Effector memory CD4-positive, alpha-beta T cell (primary cell): ENCODE results near the gene TMEM100.

Experiments used
- DNase-seq, 3 donors: peaks; one replicate each; pipeline ENCODE4 v3.0.0-alpha.2; 2020
- H3K27ac ChIP-seq: 2 replicates; pipeline ENCODE4 v1.7.0; 2013; ENCODE audit warnings: mild to moderate bottlenecking, low read length, moderate library complexity; ENCODE audit not compliant: insufficient read depth, poor library complexity, severe bottlenecking
- H3K27me3 ChIP-seq: replicated peaks from 2 replicates; pipeline ENCODE4 v1.7.0; 2013; ENCODE audit warnings: mild to moderate bottlenecking, low read length; ENCODE audit not compliant: insufficient read depth, control insufficient read depth, poor library complexity, severe bottlenecking
- H3K36me3 ChIP-seq: 2 replicates; pipeline ENCODE4 v1.7.0; 2013; ENCODE audit warnings: mild to moderate bottlenecking, low read length, moderate library complexity; ENCODE audit not compliant: control insufficient read depth, insufficient read depth
- H3K4me1 ChIP-seq: 2 replicates; pipeline ENCODE4 v1.7.0; 2013; ENCODE audit warnings: low read length, mild to moderate bottlenecking; ENCODE audit not compliant: control insufficient read depth, insufficient read depth, poor library complexity, severe bottlenecking
- H3K4me3 ChIP-seq: 2 replicates; pipeline ENCODE4 v1.7.0; 2013; ENCODE audit warnings: low read length, low read depth, mild to moderate bottlenecking; ENCODE audit not compliant: insufficient read depth, poor library complexity, severe bottlenecking
- H3K9me3 ChIP-seq: 2 replicates; pipeline ENCODE4 v1.7.0; 2013; ENCODE audit warnings: mild to moderate bottlenecking, low read length, moderate library complexity; ENCODE audit not compliant: control insufficient read depth

TMEM100 gene

DNA sequence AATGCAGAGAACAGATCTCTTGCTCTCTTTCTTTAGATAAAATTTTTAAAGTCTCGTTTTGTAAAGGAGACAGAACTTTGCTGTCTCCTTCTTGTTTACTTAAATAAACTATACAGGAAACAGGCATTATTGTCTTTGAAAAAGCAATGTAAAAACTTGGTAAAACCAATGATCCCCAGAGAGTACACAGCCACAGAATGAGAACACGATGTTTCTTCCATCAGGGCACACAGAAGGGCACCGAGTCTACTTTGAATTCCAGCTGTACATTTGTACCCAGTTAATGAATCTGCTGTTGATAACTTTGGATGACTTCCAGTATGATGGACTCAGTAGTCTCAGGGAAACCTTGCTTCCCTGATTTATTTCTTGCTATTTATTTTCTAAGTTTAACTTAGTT, 8.1 kb upstream of the TMEM100 start:
- H3K36me3 ChIP-seq, result no peaks in the 10 kb centered on the region
- no peak for DNase-seq
- no peaks in the 10 kb centered on the region for H3K27me3 ChIP-seq
- no peaks in the 10 kb centered on the region for H3K4me1 ChIP-seq
- no peaks in the 10 kb centered on the region for H3K9me3 ChIP-seq
- no peak overlapping the region for H3K4me3 ChIP-seq
- H3K27ac ChIP-seq, result no peak overlapping the region

DNA sequence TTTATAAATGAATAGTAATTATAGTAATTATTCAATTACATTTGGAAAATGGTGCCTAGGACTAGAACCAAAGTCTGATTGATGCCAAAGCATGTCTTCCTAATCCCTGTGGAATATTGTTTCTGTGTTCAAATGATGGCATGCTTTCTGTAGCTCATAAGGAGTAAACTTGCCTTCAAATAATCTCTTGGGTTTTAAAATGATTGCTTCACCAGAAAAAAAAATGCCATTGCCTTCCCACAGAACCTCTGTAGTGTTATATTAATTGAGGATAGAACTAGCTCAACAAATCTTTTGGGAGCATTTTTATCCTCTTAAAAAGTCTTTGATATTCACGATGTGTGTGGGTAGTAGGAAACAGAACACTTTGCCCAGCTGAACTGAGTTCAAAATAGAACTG, 7.7 kb upstream of the TMEM100 start:
- Histone ChIP-seq H3K4me3 (no peak overlapping the region), H3K9me3 (no peaks in the 10 kb centered on the region), H3K27me3 (no peaks in the 10 kb centered on the region), H3K27ac (no peak overlapping the region), H3K36me3 (no peaks in the 10 kb centered on the region), H3K4me1 (no peaks in the 10 kb centered on the region)
- DNase-seq, result no peak

DNA sequence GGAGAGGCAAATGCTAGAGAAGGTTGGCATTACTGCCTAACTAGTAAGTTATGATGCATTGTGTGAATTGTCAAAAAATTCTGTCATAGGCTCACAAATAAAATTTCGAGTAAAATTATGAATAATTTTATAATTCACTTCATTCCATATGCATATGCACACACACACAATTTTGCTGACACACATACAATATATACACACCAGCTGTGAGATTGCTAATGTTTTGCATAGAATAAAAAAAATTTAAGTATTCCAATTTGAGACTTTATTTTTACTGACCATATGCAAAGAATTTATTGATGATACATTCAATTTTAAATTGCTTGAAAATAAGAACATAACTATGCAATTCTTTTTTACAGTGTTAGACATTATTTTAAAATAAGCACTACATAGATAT, 6.8 kb upstream of the TMEM100 start:
- no peaks in the 10 kb centered on the region for H3K9me3 ChIP-seq
- no peaks in the 10 kb centered on the region for H3K4me1 ChIP-seq

DNA sequence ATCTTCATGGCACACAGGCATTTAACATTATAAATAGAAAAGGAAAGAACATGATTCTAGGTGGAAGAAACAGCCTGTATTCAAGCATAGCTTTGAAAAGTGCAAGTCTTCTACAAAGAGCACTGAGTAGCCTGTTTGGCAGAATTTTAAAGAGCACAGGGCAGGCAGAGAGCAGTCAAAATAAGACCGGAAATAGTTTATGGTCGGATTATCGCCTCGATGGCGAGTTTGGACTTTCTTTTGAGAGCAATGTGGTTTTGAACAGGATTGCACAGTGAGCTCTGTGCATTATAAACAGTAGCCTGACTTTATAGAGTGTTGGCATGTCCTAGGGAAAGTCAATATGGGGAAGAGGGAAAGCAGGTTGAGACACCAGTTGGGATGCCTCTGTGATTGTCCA, 6.2 kb upstream of the TMEM100 start:
- Histone ChIP-seq H3K36me3 (no peaks in the 10 kb centered on the region), H3K27me3 (no peaks in the 10 kb centered on the region), H3K4me1 (no peaks in the 10 kb centered on the region), H3K4me3 (no peak overlapping the region), H3K9me3 (no peaks in the 10 kb centered on the region), H3K27ac (no peak overlapping the region)
- DNase-seq, result no peak

More for the DNA sequence above, 6.8 kb upstream of the TMEM100 start:
- DNase-seq, result no peak
- Histone ChIP-seq H3K27ac (no peak overlapping the region), H3K4me3 (no peak overlapping the region), H3K36me3 (no peaks in the 10 kb centered on the region), H3K27me3 (no peaks in the 10 kb centered on the region)

DNA sequence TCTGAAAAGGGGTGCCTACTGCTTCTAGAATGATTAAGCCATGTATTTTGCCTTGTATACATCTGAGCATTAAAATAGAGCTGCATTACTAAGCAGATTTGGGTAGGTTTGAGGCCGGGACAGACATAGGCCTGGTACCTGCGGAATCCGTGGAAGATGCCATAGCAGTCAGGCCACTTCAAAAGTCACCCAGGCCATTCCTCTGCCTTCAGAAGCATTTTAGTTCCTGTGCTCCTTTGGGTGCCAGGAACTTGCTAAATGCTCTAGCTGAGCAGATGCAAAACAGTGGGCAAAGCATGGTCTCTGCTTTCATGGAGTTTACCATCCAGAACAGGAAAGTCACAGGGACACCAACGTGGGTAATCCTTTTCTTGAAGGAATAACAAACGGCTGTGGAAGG, 5.7 kb upstream of the TMEM100 start:
- DNase-seq, result no peak
- no peaks in the 10 kb centered on the region for H3K9me3 ChIP-seq
- H3K36me3 ChIP-seq, result no peaks in the 10 kb centered on the region
- H3K27ac ChIP-seq, result no peak overlapping the region
- no peak overlapping the region for H3K4me3 ChIP-seq
- H3K4me1 ChIP-seq, result no peaks in the 10 kb centered on the region
- no peaks in the 10 kb centered on the region for H3K27me3 ChIP-seq

DNA sequence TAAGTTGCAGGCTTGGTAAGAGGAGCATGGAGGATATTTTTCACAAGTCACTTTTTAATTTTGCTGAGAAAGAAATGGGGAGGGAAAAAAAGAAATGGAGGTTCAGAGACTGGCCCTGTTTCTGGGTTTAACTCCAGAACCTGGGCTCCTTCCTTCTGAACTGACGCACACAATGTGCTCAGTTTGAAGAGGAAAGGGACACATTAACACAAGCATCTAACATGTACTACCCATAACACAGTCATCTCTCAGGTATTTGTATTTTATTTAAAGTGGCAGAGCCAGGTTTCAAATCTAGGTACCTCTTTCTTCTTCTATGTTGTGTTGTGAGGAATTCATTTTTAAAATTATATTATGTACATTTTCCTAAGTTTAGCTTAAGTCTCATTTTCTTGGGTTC, 5.3 kb upstream of the TMEM100 start:
- Histone ChIP-seq H3K9me3 (no peaks in the 10 kb centered on the region), H3K4me3 (no peak overlapping the region), H3K4me1 (no peaks in the 10 kb centered on the region), H3K36me3 (no peaks in the 10 kb centered on the region), H3K27ac (no peak overlapping the region), H3K27me3 (no peaks in the 10 kb centered on the region)
- no peak for DNase-seq

DNA sequence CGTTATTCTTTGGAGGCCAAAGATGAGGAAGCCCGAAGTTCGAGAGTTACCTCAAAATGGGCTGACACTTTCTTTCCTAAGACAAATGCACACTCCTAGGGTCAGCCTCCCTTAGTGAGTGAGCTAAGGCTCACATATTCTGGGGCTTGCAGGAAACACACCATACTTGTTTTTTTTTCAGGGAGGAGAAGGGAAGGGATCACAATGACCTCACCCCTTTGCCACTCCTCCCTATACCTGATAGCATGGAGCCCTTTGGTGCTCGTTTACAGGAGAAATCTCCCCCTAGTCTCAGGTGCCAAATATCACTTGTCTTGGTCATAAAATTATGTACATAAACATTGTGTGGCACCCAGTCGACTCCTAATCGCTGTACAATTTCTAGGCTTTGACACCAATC, 4.6 kb upstream of the TMEM100 start:
- Histone ChIP-seq H3K27ac (no peak overlapping the region), H3K4me3 (no peak overlapping the region), H3K4me1 (no peaks in the 10 kb centered on the region), H3K36me3 (no peaks in the 10 kb centered on the region), H3K27me3 (no peaks in the 10 kb centered on the region), H3K9me3 (no peaks in the 10 kb centered on the region)
- DNase-seq, result no peak

DNA sequence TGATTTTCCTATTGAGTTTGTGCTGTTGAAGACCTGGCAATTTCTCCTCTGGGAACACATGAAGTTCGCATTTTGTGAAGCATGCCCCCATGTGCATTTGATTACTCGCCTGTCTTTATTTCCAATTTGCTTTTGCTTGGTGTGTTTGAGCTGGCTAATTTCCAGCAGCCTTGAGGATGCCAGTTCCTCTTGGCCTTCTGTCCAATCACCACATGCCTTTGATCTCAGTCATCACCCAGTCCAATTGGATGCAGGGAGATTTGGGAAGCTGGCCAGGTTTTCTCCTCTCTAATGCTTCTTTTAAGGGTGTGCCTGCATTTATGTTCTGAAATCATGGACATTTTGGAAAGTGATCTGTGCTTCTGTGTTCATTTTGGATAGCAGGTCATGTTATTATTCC, 3.8 kb upstream of the TMEM100 start:
- DNase-seq, result no peak
- Histone ChIP-seq H3K4me3 (no peak overlapping the region), H3K4me1 (no peaks in the 10 kb centered on the region)

DNA sequence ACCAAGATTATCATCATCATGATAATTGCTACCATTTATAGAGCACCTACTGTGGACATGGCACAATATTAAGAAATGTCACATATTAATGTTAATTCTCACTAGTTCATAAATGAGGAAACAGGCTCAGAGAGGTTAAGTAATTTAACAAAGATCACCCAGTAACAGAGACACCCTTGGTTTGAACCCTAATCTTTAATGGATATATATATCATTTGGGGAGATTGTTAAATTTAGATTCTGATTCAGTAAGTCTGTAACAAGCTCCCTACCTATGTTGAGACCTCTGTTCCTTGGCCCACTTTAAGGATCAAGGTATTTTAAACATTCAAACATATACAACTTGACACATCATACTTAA, 804 bp upstream of the TMEM100 start:
- no peaks in the 10 kb centered on the region for H3K27me3 ChIP-seq
- no peak overlapping the region for H3K4me3 ChIP-seq
- no peak overlapping the region for H3K27ac ChIP-seq
- DNase-seq, result no peak
- no peaks in the 10 kb centered on the region for H3K36me3 ChIP-seq
- no peaks in the 10 kb centered on the region for H3K4me1 ChIP-seq
- H3K9me3 ChIP-seq, result no peaks in the 10 kb centered on the region

More for the DNA sequence above, 3.8 kb upstream of the TMEM100 start:
- no peaks in the 10 kb centered on the region for H3K36me3 ChIP-seq
- no peak overlapping the region for H3K27ac ChIP-seq
- no peaks in the 10 kb centered on the region for H3K27me3 ChIP-seq
- H3K9me3 ChIP-seq, result no peaks in the 10 kb centered on the region

DNA sequence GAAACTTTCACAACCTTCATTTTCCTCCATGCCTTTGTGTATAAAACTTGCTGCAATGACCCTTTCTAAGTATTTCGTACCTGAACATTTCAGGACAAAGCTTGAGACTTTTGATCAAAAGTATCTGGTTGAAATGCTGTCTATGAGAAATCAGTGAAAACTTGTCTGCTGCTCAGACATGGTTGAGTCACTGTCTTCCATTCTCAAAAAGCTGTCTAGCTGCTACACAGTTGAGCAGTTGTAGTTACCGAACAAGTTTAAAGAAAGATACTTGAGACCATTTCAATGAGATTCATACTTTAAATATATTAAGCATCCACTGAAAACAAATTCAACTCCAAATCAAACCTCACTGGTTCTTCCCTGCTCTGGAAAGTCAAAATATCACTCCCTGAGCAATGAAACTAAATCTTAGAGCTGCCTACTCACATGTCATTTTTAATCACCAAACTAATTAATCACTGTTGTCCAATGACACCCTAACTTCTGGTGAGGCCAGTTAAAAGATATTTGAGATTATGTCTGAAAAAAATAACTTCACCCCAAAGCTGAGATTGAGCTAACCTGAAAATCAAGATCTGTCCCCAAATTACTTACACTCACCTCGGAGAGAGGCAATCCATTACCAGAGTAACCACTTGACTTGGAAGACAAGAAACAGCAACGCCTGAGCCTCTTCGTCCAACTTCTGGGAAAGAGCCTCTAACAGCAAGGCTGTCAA, 488 bp downstream of the TMEM100 start:
- DNase-seq, result no peak
- H3K4me1 ChIP-seq, result no peaks in the 10 kb centered on the region
- H3K9me3 ChIP-seq, result no peaks in the 10 kb centered on the region
- no peaks in the 10 kb centered on the region for H3K36me3 ChIP-seq
- H3K27ac ChIP-seq, result no peak overlapping the region
- H3K4me3 ChIP-seq, result no peak overlapping the region
- no peaks in the 10 kb centered on the region for H3K27me3 ChIP-seq
